Measurements from ENCODE around the gene PRAMEF20.
"Not testable (repeated sequence)": the region's sequence is repeated elsewhere in the genome, so short reads cannot be mapped to it uniquely, and the experiment has no call there.

- TF ChIP-seq CTCF (IDR thresholded peaks at IDR 0.05); POLR2A (IDR thresholded peaks at IDR 0.05); POLR2AphosphoS5 (IDR thresholded peaks at IDR 0.05; ENCODE audit: insufficient read depth in 1 of 2, low read depth in 1 of 2): not testable (repeated sequence)
These were observed 31.3 kb upstream of the PRAMEF20 start for GRCh38 chr1:13378983-13379382.

All from vagina (tissue), 2 donors.